ENCODE measurements around the gene TIFAB.

DNA sequence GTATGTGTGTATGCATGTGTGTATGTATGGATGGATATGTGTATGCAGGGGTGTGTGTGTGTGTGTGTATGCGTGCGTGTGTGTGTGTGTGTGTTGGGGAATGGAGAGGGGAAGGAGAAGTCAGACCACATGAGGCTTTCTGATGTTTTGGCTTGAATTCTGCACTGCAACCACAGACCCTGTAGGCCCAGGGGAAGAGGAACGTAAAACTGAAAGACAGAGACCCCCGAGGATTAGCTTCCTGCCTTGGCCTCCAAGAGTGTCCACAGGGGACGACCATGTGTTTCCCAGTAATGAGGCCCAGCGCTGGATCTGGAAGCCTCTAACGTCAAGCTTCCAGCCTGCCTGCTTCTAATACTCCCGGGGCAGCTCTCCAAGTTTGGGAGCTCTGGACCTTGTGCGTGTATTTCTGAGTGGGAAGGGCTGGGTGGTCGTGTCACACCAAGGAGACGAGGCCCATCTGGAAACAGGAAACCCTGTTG is 10.8 kb downstream of the TIFAB start:
- TF ChIP-seq, protein P1, sequence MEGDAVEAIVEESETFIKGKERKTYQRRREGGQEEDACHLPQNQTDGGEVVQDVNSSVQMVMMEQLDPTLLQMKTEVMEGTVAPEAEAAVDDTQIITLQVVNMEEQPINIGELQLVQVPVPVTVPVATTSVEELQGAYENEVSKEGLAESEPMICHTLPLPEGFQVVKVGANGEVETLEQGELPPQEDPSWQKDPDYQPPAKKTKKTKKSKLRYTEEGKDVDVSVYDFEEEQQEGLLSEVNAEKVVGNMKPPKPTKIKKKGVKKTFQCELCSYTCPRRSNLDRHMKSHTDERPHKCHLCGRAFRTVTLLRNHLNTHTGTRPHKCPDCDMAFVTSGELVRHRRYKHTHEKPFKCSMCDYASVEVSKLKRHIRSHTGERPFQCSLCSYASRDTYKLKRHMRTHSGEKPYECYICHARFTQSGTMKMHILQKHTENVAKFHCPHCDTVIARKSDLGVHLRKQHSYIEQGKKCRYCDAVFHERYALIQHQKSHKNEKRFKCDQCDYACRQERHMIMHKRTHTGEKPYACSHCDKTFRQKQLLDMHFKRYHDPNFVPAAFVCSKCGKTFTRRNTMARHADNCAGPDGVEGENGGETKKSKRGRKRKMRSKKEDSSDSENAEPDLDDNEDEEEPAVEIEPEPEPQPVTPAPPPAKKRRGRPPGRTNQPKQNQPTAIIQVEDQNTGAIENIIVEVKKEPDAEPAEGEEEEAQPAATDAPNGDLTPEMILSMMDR (IDR thresholded peaks at IDR 0.05), result no peak
- TF ChIP-seq POLR2A (IDR thresholded peaks at IDR 0.05), result no peak

Measured in thyroid gland (tissue), 4 donors.